ENCODE measurements around the gene DTNA. TPM values are rescaled to one million over a fixed set of nuclear protein-coding genes. Genes with fewer than 3 reads are reported as not detected.

DTNA gene
- total RNA-seq, 2 donors from 2014 or later, result 41.0 to 78.4 TPM

DNA sequence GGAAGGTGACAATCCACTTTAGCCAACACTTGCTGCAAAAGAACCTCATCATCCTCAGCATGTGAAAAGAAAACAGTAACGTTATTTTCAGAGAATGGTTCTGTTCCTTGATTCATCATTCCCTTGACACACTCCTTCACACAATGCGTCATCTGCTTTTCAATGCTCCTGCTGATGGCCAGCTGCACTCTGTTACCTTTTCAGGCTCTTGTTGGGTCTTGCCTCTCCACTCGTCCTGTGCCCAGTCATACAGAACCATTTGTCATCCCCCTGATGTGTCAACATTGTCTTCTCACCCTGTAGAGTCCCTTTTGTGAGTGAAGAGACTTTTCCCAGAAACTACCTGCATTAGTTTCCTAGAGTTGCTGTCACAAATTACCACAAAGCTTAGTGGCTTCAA, 12.2 kb upstream of the DTNA start:
- H3K27me3 ChIP-seq (replicated peaks; ENCODE audit: insufficient read depth), result no peaks in the 10 kb centered on the region
- no peaks in the 10 kb centered on the region for H3K9me3 ChIP-seq
- TF ChIP-seq, protein P1, sequence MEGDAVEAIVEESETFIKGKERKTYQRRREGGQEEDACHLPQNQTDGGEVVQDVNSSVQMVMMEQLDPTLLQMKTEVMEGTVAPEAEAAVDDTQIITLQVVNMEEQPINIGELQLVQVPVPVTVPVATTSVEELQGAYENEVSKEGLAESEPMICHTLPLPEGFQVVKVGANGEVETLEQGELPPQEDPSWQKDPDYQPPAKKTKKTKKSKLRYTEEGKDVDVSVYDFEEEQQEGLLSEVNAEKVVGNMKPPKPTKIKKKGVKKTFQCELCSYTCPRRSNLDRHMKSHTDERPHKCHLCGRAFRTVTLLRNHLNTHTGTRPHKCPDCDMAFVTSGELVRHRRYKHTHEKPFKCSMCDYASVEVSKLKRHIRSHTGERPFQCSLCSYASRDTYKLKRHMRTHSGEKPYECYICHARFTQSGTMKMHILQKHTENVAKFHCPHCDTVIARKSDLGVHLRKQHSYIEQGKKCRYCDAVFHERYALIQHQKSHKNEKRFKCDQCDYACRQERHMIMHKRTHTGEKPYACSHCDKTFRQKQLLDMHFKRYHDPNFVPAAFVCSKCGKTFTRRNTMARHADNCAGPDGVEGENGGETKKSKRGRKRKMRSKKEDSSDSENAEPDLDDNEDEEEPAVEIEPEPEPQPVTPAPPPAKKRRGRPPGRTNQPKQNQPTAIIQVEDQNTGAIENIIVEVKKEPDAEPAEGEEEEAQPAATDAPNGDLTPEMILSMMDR (IDR thresholded peaks at IDR 0.05), result no peak
- H3K36me3 ChIP-seq, result no peaks in the 10 kb centered on the region
- no peak overlapping the region for H3K4me3 ChIP-seq
- ATAC-seq (ENCODE audit: insufficient number of reproducible peaks, low FRiP score, low read depth) (no peak), DNase-seq (ENCODE audit: low spot score) (no peak)
- H3K4me1 ChIP-seq (ENCODE audit: control insufficient read depth in 1 of 2, low read depth in 2 of 2), result peaks cover 0 to 13% of the 10 kb centered on the region in 2 donors
- no peak overlapping the region for H3K27ac ChIP-seq

DNA sequence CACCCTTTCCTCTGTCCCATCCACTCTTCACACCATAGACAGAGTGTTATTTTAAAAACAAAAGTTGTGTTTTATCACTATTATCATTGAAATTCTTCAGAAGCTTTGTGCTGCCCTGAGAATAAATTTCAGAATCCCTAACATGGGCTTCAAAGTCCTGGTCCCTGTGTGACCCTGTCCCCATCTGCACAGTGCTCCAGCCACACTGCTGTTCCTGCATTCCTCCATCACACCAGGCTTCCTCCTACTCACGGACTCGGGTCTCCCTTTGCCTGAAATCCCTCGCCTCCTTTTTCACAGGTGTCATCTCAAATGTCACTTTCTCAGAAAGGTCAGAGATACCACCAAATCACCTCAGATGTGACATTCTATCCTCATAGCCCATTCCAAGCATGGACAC, 8.2 kb upstream of the DTNA start:
- no peaks in the 10 kb centered on the region for H3K27me3 ChIP-seq (replicated peaks; ENCODE audit: insufficient read depth)
- no peak overlapping the region for H3K27ac ChIP-seq
- H3K4me3 ChIP-seq, result no peak overlapping the region
- DNase-seq (ENCODE audit: low spot score), result no peak
- no peak for ATAC-seq (ENCODE audit: insufficient number of reproducible peaks, low FRiP score, low read depth)
- no peaks in the 10 kb centered on the region for H3K9me3 ChIP-seq
- no peaks in the 10 kb centered on the region for H3K36me3 ChIP-seq
- H3K4me1 ChIP-seq (ENCODE audit: control insufficient read depth in 1 of 2, low read depth in 2 of 2), result peaks cover 0 to 17% of the 10 kb centered on the region in 2 donors
- TF ChIP-seq, protein P1 (IDR thresholded peaks at IDR 0.05), result no peak

DNA sequence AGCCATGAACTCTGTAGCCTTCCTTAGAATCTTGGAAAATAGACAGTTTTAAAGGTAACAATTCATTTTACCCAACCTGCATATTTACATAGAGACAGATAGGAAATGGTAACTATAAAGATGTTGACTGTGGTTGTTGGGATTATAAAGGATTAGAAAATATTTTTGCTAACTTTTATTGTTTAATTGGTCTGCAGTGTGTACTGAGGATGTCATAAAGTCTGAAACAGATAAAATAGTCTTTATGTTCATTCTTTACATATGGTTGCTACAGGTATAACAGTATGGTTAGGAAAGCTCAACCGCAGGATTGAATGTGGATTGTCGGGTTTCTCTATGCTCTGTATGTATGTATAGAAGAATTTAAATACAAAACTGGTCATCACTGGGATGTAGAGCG, 7.3 kb upstream of the DTNA start:
- no peaks in the 10 kb centered on the region for H3K36me3 ChIP-seq
- peaks cover 3 to 25% of the 10 kb centered on the region in 2 donors for H3K4me1 ChIP-seq (ENCODE audit: control insufficient read depth in 1 of 2, low read depth in 2 of 2)
- TF ChIP-seq, protein P1 (IDR thresholded peaks at IDR 0.05), result no peak
- no peaks in the 10 kb centered on the region for H3K9me3 ChIP-seq
- no peaks in the 10 kb centered on the region for H3K27me3 ChIP-seq (replicated peaks; ENCODE audit: insufficient read depth)
- ATAC-seq (ENCODE audit: insufficient number of reproducible peaks, low FRiP score, low read depth) (no peak), DNase-seq (ENCODE audit: low spot score) (no peak)
- no peak overlapping the region for H3K27ac ChIP-seq
- no peak overlapping the region for H3K4me3 ChIP-seq

DNA sequence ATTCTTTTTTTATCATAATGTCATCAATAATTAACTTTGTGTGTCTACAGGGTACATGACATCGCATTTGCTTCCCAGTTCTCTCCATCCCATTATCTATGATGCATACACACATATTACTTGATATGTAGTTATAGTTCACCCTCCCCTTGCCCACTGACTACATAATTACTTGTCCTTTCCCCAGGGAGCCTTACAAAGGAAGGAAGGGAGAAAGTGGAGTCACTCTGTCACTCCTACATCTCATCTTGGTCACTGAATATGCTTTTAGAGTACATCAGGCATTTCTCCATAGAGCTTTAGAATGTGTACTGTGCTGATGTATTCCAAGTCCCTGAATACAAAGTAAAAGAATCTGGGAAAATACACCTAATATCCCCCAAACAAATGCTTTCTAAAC, 6.0 kb upstream of the DTNA start:
- TF ChIP-seq, protein P1 (IDR thresholded peaks at IDR 0.05), result no peak
- Histone ChIP-seq H3K9me3 (no peaks in the 10 kb centered on the region), H3K4me1 (ENCODE audit: control insufficient read depth in 1 of 2, low read depth in 2 of 2) (peaks cover 14 to 38% of the 10 kb centered on the region in 2 donors), H3K36me3 (no peaks in the 10 kb centered on the region), H3K4me3 (no peak overlapping the region), H3K27ac (no peak overlapping the region), H3K27me3 (replicated peaks; ENCODE audit: insufficient read depth) (no peaks in the 10 kb centered on the region)
- DNase-seq (ENCODE audit: low spot score) (no peak), ATAC-seq (ENCODE audit: insufficient number of reproducible peaks, low FRiP score, low read depth) (no peak)

DNA sequence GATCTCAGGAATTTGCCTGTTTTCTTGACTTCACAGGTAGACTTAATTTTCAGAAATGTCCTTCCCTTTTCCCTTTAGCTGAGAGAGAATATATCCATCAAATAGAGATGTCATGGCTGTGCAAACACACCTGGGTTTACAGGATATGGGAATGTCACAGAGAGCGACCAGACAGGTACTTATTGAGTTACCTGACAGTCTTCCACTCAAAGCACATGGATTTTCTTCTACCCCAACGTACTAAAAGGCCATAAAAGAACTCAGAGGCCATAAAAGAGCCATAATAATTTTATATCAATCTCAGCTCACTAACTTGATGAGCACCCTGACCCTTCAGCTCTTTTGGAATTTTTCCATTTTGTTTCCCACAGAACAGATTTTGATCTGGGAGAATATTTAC, 5.3 kb upstream of the DTNA start:
- ATAC-seq (ENCODE audit: insufficient number of reproducible peaks, low FRiP score, low read depth), result no peak
- Histone ChIP-seq H3K27me3 (replicated peaks; ENCODE audit: insufficient read depth) (no peaks in the 10 kb centered on the region), H3K27ac (no peak overlapping the region), H3K36me3 (no peaks in the 10 kb centered on the region), H3K4me1 (ENCODE audit: control insufficient read depth in 1 of 2, low read depth in 2 of 2) (peaks cover 22 to 45% of the 10 kb centered on the region in 2 donors), H3K4me3 (no peak overlapping the region), H3K9me3 (no peaks in the 10 kb centered on the region)
- no peak for DNase-seq (ENCODE audit: low spot score)
- TF ChIP-seq, protein P1 (IDR thresholded peaks at IDR 0.05), result no peak
